ENCODE data around the gene ZNF778. TPM values are rescaled to one million over a fixed set of nuclear protein-coding genes. Genes with fewer than 3 reads are reported as not detected.
"Not testable (repeated sequence)": the region's sequence is repeated elsewhere in the genome, so short reads cannot be mapped to it uniquely, and the experiment has no call there.

The ZNF778 gene
- polyA plus RNA-seq, 3 donors: 1.1 to 3.8 (median 3.1) TPM

- 47 to 59% (median 58%) methylated on average over 31 to 44 of the region's 44 CpGs for WGBS, 3 donors
- H3K27ac ChIP-seq (ENCODE audit: low read depth, low read length): no peak overlapping the region
These were observed 26.2 kb upstream of the ZNF778 start for GRCh38 chr16:89191033-89191900.

- WGBS, 3 donors: 1 to 9% (median 1%) methylated on average over 13 to 19 of the region's 19 CpGs
- no peak overlapping the region for H3K27ac ChIP-seq (ENCODE audit: low read depth, low read length)
These were observed 25.7 kb upstream of the ZNF778 start for GRCh38 chr16:89191901-89192185.

GRCh38 chr16:89192186-89192955 lies 25.1 kb upstream of the ZNF778 start:
- WGBS, 3 donors: 3 to 4% (median 3%) methylated on average over 31 to 62 of the region's 63 CpGs

GRCh38 chr16:89192956-89193575 lies 24.4 kb upstream of the ZNF778 start:
- 8 to 13% (median 9%) methylated on average over 29 to 39 of the region's 39 CpGs for WGBS, 3 donors
- H3K27ac ChIP-seq (ENCODE audit: low read depth, low read length): no peak overlapping the region

More at GRCh38 chr16:89192186-89192955, 25.1 kb upstream of the ZNF778 start:
- not testable (repeated sequence) for H3K27ac ChIP-seq (ENCODE audit: low read depth, low read length)

- WGBS, 3 donors: 66 to 73% (median 71%) methylated on average over 38 of the region's 38 CpGs
- H3K27ac ChIP-seq (ENCODE audit: low read depth, low read length): no peak overlapping the region
These were observed 23.8 kb upstream of the ZNF778 start for GRCh38 chr16:89193576-89194293.

GRCh38 chr16:89194340-89195311 lies 22.9 kb upstream of the ZNF778 start:
- H3K27ac ChIP-seq (ENCODE audit: low read depth, low read length): no peak overlapping the region
- WGBS, 3 donors: 74 to 87% (median 80%) methylated on average over 39 to 45 of the region's 45 CpGs

GRCh38 chr16:89195521-89196171 lies 21.9 kb upstream of the ZNF778 start:
- H3K27ac ChIP-seq (ENCODE audit: low read depth, low read length): no peak overlapping the region
- 86 to 92% (median 86%) methylated on average over 19 to 21 of the region's 21 CpGs for WGBS, 3 donors

- WGBS, 3 donors: 85 to 94% (median 87%) methylated on average over 13 of the region's 13 CpGs
- H3K27ac ChIP-seq (ENCODE audit: low read depth, low read length): no peak overlapping the region
These were observed 20.4 kb upstream of the ZNF778 start for GRCh38 chr16:89197033-89197632.

GRCh38 chr16:89197633-89198416 lies 19.7 kb upstream of the ZNF778 start:
- 84 to 88% (median 86%) methylated on average over 26 of the region's 26 CpGs for WGBS, 3 donors
- no peak overlapping the region for H3K27ac ChIP-seq (ENCODE audit: low read depth, low read length)

- H3K27ac ChIP-seq (ENCODE audit: low read depth, low read length): no peak overlapping the region
- 84 to 86% (median 84%) methylated on average over 28 of the region's 28 CpGs for whole genome bisulfite sequencing, 3 donors
These were observed 18.9 kb upstream of the ZNF778 start for GRCh38 chr16:89198417-89199240.

- WGBS, 3 donors: 77 to 79% (median 79%) methylated on average over 21 to 22 of the region's 22 CpGs
- no peak overlapping the region for H3K27ac ChIP-seq (ENCODE audit: low read depth, low read length)
These were observed 18.0 kb upstream of the ZNF778 start for GRCh38 chr16:89199241-89200123.

- no peak within 1 kb of the TSS for H3K27ac ChIP-seq (ENCODE audit: low read depth, low read length)
- WGBS, 3 donors: 13 to 20% (median 17%) methylated on average over 28 of the region's 28 CpGs
These were observed 17.2 kb upstream of the ZNF778 start, which contains the start of gene SLC22A31 for GRCh38 chr16:89200124-89200849. SLC22A31 (minus strand) TSS chr16:89200537; CDS start chr16:89200501, 36 bp downstream.

- 2 to 3% (median 3%) methylated on average over 39 to 58 of the region's 58 CpGs for WGBS, 3 donors
- H3K27ac ChIP-seq (ENCODE audit: low read depth, low read length): no peak overlapping the region
These were observed 16.6 kb upstream of the ZNF778 start for GRCh38 chr16:89200850-89201411.

All from adipose tissue (tissue), 3 donors.